ENCODE measurements around the gene LRRC25. TPM values are rescaled to one million over a fixed set of nuclear protein-coding genes. Genes with fewer than 3 reads are reported as not detected.
"Not testable (repeated sequence)": the region's sequence is repeated elsewhere in the genome, so short reads cannot be mapped to it uniquely, and the experiment has no call there.

LRRC25 gene
- total RNA-seq, 1 experiment from 2014 or later, result not detected

GRCh38 chr19:18412610-18413239 lies 15.3 kb upstream of the LRRC25 start:
- POLR2A ChIA-PET (ENCODE audit: unreplicated experiment), result no interaction called here
- H3K9me3 ChIP-seq (ENCODE audit: low read length), result no peaks in the 10 kb centered on the region
- H3K27me3 ChIP-seq (ENCODE audit: low read length), result no peaks in the 10 kb centered on the region
- intact Hi-C loops (cut with micrococcal nuclease), result loop anchor here (10.0 kb wide), 2 partner anchors 138 to 208 kb away; partner anchors contain the start of genes IQCN and RAB3A
- no peaks in the 10 kb centered on the region for H3F3A ChIP-seq (ENCODE audit: low read length, unreplicated experiment)
- ATAC-seq, result no peak
- H3K36me3 ChIP-seq (ENCODE audit: low read depth, low read length), result no peaks in the 10 kb centered on the region
- no peak for DNase-seq
- H3K4me3 ChIP-seq (ENCODE audit: low read length), result no peak overlapping the region
- H3K9ac ChIP-seq (ENCODE audit: low read length), result no peak overlapping the region
- CTCF ChIA-PET, result interaction anchor here (0.6 kb wide), 1 partner anchor 27 kb away, joined by 3 read pairs; the partner anchor contains the start of gene GDF15
- peaks cover 13% of the 10 kb centered on the region for H3K4me1 ChIP-seq (ENCODE audit: insufficient read depth, low read length)
- H3K4me2 ChIP-seq (ENCODE audit: low read length), result no peak overlapping the region
- TF ChIP-seq EZH2phosphoT487 (IDR thresholded peaks at IDR 0.05; ENCODE audit: borderline replicate concordance, low read length) (no peak), EZH2 (IDR thresholded peaks at IDR 0.05; ENCODE audit: low read length, unreplicated experiment) (no peak), CTCF (conservative IDR thresholded peaks at IDR 0.05; ENCODE audit: low read depth, low read length) (no peak; the same call in 1 of the 2 replicates)
- H3K27ac ChIP-seq (ENCODE audit: low read length), result no peak overlapping the region
- H3K79me2 ChIP-seq (ENCODE audit: low read length), result no peaks in the 10 kb centered on the region
- no peaks in the 10 kb centered on the region for H3K9me2 ChIP-seq (replicated peaks; ENCODE audit: low read length)
- H2AFZ ChIP-seq (ENCODE audit: low read length), result no peak overlapping the region
- H4K20me1 ChIP-seq (ENCODE audit: low read length), result no peaks in the 10 kb centered on the region
- BruUV-seq (replicated peaks), result no TSS peak

- H3K27ac ChIP-seq (ENCODE audit: low read length), result no peak overlapping the region
- H3K4me3 ChIP-seq (ENCODE audit: low read length), result no peak overlapping the region
- intact Hi-C loops (cut with micrococcal nuclease), result no loop called here
- ChIA-PET POLR2A (ENCODE audit: unreplicated experiment) (no interaction called here), CTCF (no interaction called here)
- H2AFZ ChIP-seq (ENCODE audit: low read length), result no peak overlapping the region
- no peaks in the 10 kb centered on the region for H4K20me1 ChIP-seq (ENCODE audit: low read length)
- no peak overlapping the region for H3K9ac ChIP-seq (ENCODE audit: low read length)
- H3K9me3 ChIP-seq (ENCODE audit: low read length), result no peaks in the 10 kb centered on the region
- H3K4me2 ChIP-seq (ENCODE audit: low read length), result no peak overlapping the region
- H3K79me2 ChIP-seq (ENCODE audit: low read length), result no peaks in the 10 kb centered on the region
- no peaks in the 10 kb centered on the region for H3K27me3 ChIP-seq (ENCODE audit: low read length)
- H3K36me3 ChIP-seq (ENCODE audit: low read depth, low read length), result no peaks in the 10 kb centered on the region
- peak; percentile 62 for TF ChIP-seq CTCF (conservative IDR thresholded peaks at IDR 0.05; ENCODE audit: low read depth, low read length)
- TF ChIP-seq EZH2 (IDR thresholded peaks at IDR 0.05; ENCODE audit: low read length, unreplicated experiment), result no peak
- TF ChIP-seq EZH2phosphoT487 (IDR thresholded peaks at IDR 0.05; ENCODE audit: borderline replicate concordance, low read length), result no peak
- no peaks in the 10 kb centered on the region for H3K4me1 ChIP-seq (ENCODE audit: insufficient read depth, low read length)
- H3K9me2 ChIP-seq (replicated peaks; ENCODE audit: low read length), result no peaks in the 10 kb centered on the region
- BruUV-seq (replicated peaks), result no TSS peak
- H3F3A ChIP-seq (ENCODE audit: low read length, unreplicated experiment), result no peaks in the 10 kb centered on the region
- DNase-seq (peak; percentile 41), ATAC-seq (no peak)
Measured at GRCh38 chr19:18408053-18408476, 10.6 kb upstream of the LRRC25 start.

- intact Hi-C loops (cut with micrococcal nuclease), result no loop called here
Measured at GRCh38 chr19:18406749-18407148, 9.3 kb upstream of the LRRC25 start.

GRCh38 chr19:18405754-18406153 lies 8.3 kb upstream of the LRRC25 start:
- H3K4me2 ChIP-seq (ENCODE audit: low read length); H3K9me3 ChIP-seq (ENCODE audit: low read length); ATAC-seq; H3K4me3 ChIP-seq (ENCODE audit: low read length); DNase-seq; intact Hi-C loops (cut with micrococcal nuclease); H3K36me3 ChIP-seq (ENCODE audit: low read depth, low read length); H3K4me1 ChIP-seq (ENCODE audit: insufficient read depth, low read length); H4K20me1 ChIP-seq (ENCODE audit: low read length); H3K79me2 ChIP-seq (ENCODE audit: low read length); CTCF ChIA-PET; H2AFZ ChIP-seq (ENCODE audit: low read length); H3K27ac ChIP-seq (ENCODE audit: low read length); POLR2A ChIA-PET (ENCODE audit: unreplicated experiment); H3K9me2 ChIP-seq (replicated peaks; ENCODE audit: low read length); H3K9ac ChIP-seq (ENCODE audit: low read length); H3F3A ChIP-seq (ENCODE audit: low read length, unreplicated experiment); H3K27me3 ChIP-seq (ENCODE audit: low read length); BruUV-seq (replicated peaks): not testable (repeated sequence)

More at GRCh38 chr19:18406749-18407148, 9.3 kb upstream of the LRRC25 start:
- Histone ChIP-seq H3K9me3 (ENCODE audit: low read length) (no peaks in the 10 kb centered on the region), H3K9ac (ENCODE audit: low read length) (no peak overlapping the region), H3K27me3 (ENCODE audit: low read length) (no peaks in the 10 kb centered on the region), H3K9me2 (replicated peaks; ENCODE audit: low read length) (no peaks in the 10 kb centered on the region), H3K4me2 (ENCODE audit: low read length) (no peak overlapping the region), H3F3A (ENCODE audit: low read length, unreplicated experiment) (no peaks in the 10 kb centered on the region), H3K36me3 (ENCODE audit: low read depth, low read length) (no peaks in the 10 kb centered on the region), H4K20me1 (ENCODE audit: low read length) (no peaks in the 10 kb centered on the region), H3K4me3 (ENCODE audit: low read length) (no peak overlapping the region), H2AFZ (ENCODE audit: low read length) (no peak overlapping the region), H3K27ac (ENCODE audit: low read length) (no peak overlapping the region), H3K4me1 (ENCODE audit: insufficient read depth, low read length) (no peaks in the 10 kb centered on the region), H3K79me2 (ENCODE audit: low read length) (no peaks in the 10 kb centered on the region)
- ATAC-seq (no peak), DNase-seq (no peak)
- ChIA-PET CTCF (interaction anchor here (0.6 kb wide), 1 partner anchor 58 kb away, joined by 3 read pairs; no protein-coding TSS in a partner anchor), POLR2A (ENCODE audit: unreplicated experiment) (no interaction called here)
- TF ChIP-seq CTCF (conservative IDR thresholded peaks at IDR 0.05; ENCODE audit: low read depth, low read length), result no peak
- TF ChIP-seq EZH2 (IDR thresholded peaks at IDR 0.05; ENCODE audit: low read length, unreplicated experiment), result no peak
- no peak for TF ChIP-seq EZH2phosphoT487 (IDR thresholded peaks at IDR 0.05; ENCODE audit: borderline replicate concordance, low read length)
- no TSS peak for BruUV-seq (replicated peaks)
